ENCODE measurements around the gene SIAH3. TPM values are rescaled to one million over a fixed set of nuclear protein-coding genes. Genes with fewer than 3 reads are reported as not detected.

SIAH3 gene
- total RNA-seq, 1 donor from 2014 or later = 0.05 TPM

GRCh38 chr13:45823583-45823982 lies 28.0 kb downstream of the SIAH3 start:
- no peaks in the 10 kb centered on the region for H3K9me3 Mint-ChIP-seq
- intact Hi-C loops (cut with micrococcal nuclease) = no loop called here

GRCh38 chr13:45821811-45822210 lies 29.7 kb downstream of the SIAH3 start:
- no peak for DNase-seq
- no peak overlapping the region for H3K27ac Mint-ChIP-seq
- no peaks in the 10 kb centered on the region for H3K27me3 Mint-ChIP-seq
- intact Hi-C loops (cut with micrococcal nuclease) = no loop called here
- H3K36me3 Mint-ChIP-seq (ENCODE audit: low read depth) = no peaks in the 10 kb centered on the region
- H3K4me1 Mint-ChIP-seq = no peaks in the 10 kb centered on the region
- H3K9me3 Mint-ChIP-seq = no peaks in the 10 kb centered on the region
- no peak overlapping the region for H3K4me3 Mint-ChIP-seq

More at GRCh38 chr13:45823583-45823982, 28.0 kb downstream of the SIAH3 start:
- DNase-seq = no peak
- H3K36me3 Mint-ChIP-seq (ENCODE audit: low read depth) = no peaks in the 10 kb centered on the region
- H3K4me3 Mint-ChIP-seq = no peak overlapping the region
- H3K27me3 Mint-ChIP-seq = no peaks in the 10 kb centered on the region
- no peak overlapping the region for H3K27ac Mint-ChIP-seq
- no peaks in the 10 kb centered on the region for H3K4me1 Mint-ChIP-seq

- H3K36me3 Mint-ChIP-seq (ENCODE audit: low read depth) = no peaks in the 10 kb centered on the region
- H3K4me3 Mint-ChIP-seq = no peak overlapping the region
- H3K4me1 Mint-ChIP-seq = no peaks in the 10 kb centered on the region
- H3K27ac Mint-ChIP-seq = no peak overlapping the region
- intact Hi-C loops (cut with micrococcal nuclease) = no loop called here
- no peak for DNase-seq
- no peaks in the 10 kb centered on the region for H3K9me3 Mint-ChIP-seq
- no peaks in the 10 kb centered on the region for H3K27me3 Mint-ChIP-seq
These were observed 31.3 kb downstream of the SIAH3 start for GRCh38 chr13:45820106-45820838.

GRCh38 chr13:45817833-45818232 lies 33.7 kb downstream of the SIAH3 start:
- H3K36me3 Mint-ChIP-seq (ENCODE audit: low read depth) = no peaks in the 10 kb centered on the region
- H3K9me3 Mint-ChIP-seq = no peaks in the 10 kb centered on the region
- H3K4me1 Mint-ChIP-seq = no peaks in the 10 kb centered on the region
- H3K27ac Mint-ChIP-seq = no peak overlapping the region
- no peak for DNase-seq
- no peaks in the 10 kb centered on the region for H3K27me3 Mint-ChIP-seq
- no peak overlapping the region for H3K4me3 Mint-ChIP-seq
- intact Hi-C loops (cut with micrococcal nuclease) = no loop called here

- intact Hi-C loops (cut with micrococcal nuclease) = no loop called here
- DNase-seq = no peak
- H3K27me3 Mint-ChIP-seq = no peaks in the 10 kb centered on the region
- H3K4me1 Mint-ChIP-seq = no peaks in the 10 kb centered on the region
- H3K36me3 Mint-ChIP-seq (ENCODE audit: low read depth) = no peaks in the 10 kb centered on the region
- no peaks in the 10 kb centered on the region for H3K9me3 Mint-ChIP-seq
- H3K4me3 Mint-ChIP-seq = no peak overlapping the region
- H3K27ac Mint-ChIP-seq = no peak overlapping the region
These were observed 35.1 kb downstream of the SIAH3 start for GRCh38 chr13:45816427-45816826.

GRCh38 chr13:45812695-45813372 lies 38.7 kb downstream of the SIAH3 start:
- Mint-ChIP-seq H3K36me3 (ENCODE audit: low read depth) (no peaks in the 10 kb centered on the region), H3K9me3 (no peaks in the 10 kb centered on the region), H3K27ac (no peak overlapping the region), H3K4me1 (peaks cover 4% of the 10 kb centered on the region), H3K27me3 (no peaks in the 10 kb centered on the region), H3K4me3 (no peak overlapping the region)
- DNase-seq = no peak
- intact Hi-C loops (cut with micrococcal nuclease) = no loop called here

- intact Hi-C loops (cut with micrococcal nuclease) = no loop called here
- Mint-ChIP-seq H3K36me3 (ENCODE audit: low read depth) (no peaks in the 10 kb centered on the region), H3K9me3 (no peaks in the 10 kb centered on the region), H3K4me1 (peaks cover 4% of the 10 kb centered on the region), H3K27ac (no peak overlapping the region), H3K4me3 (no peak overlapping the region), H3K27me3 (no peaks in the 10 kb centered on the region)
- DNase-seq = no peak
These were observed 39.5 kb downstream of the SIAH3 start for GRCh38 chr13:45811891-45812694.

- no peak overlapping the region for H3K4me3 Mint-ChIP-seq
- H3K4me1 Mint-ChIP-seq = peaks cover 4% of the 10 kb centered on the region
- intact Hi-C loops (cut with micrococcal nuclease) = loop anchor here (10.0 kb wide), 1 partner anchor 515 kb away; no protein-coding TSS in a partner anchor
- no peaks in the 10 kb centered on the region for H3K9me3 Mint-ChIP-seq
- no peaks in the 10 kb centered on the region for H3K36me3 Mint-ChIP-seq (ENCODE audit: low read depth)
- H3K27ac Mint-ChIP-seq = no peak overlapping the region
- H3K27me3 Mint-ChIP-seq = peaks cover 4% of the 10 kb centered on the region
- peak; percentile 61 for DNase-seq
These were observed 41.7 kb downstream of the SIAH3 start for GRCh38 chr13:45809801-45810394.

GRCh38 chr13:45808925-45809324 lies 42.6 kb downstream of the SIAH3 start:
- intact Hi-C loops (cut with micrococcal nuclease) = loop anchor here (10.0 kb wide), 1 partner anchor 516 kb away; no protein-coding TSS in a partner anchor
- Mint-ChIP-seq H3K9me3 (no peaks in the 10 kb centered on the region), H3K4me1 (peaks cover 4% of the 10 kb centered on the region), H3K4me3 (no peak overlapping the region), H3K27me3 (peaks cover 4% of the 10 kb centered on the region), H3K36me3 (ENCODE audit: low read depth) (no peaks in the 10 kb centered on the region), H3K27ac (no peak overlapping the region)
- DNase-seq = no peak

GRCh38 chr13:45807520-45808099 lies 43.9 kb downstream of the SIAH3 start:
- no peak overlapping the region for H3K27ac Mint-ChIP-seq
- H3K36me3 Mint-ChIP-seq (ENCODE audit: low read depth) = no peaks in the 10 kb centered on the region
- peak; percentile 67 for DNase-seq
- H3K4me3 Mint-ChIP-seq = no peak overlapping the region
- peaks cover 4% of the 10 kb centered on the region for H3K4me1 Mint-ChIP-seq
- H3K9me3 Mint-ChIP-seq = no peaks in the 10 kb centered on the region
- intact Hi-C loops (cut with micrococcal nuclease) = loop anchor here (10.0 kb wide), 1 partner anchor 517 kb away; no protein-coding TSS in a partner anchor
- peaks cover 4% of the 10 kb centered on the region for H3K27me3 Mint-ChIP-seq

- no peaks in the 10 kb centered on the region for H3K27me3 Mint-ChIP-seq
- no peak for DNase-seq
- H3K36me3 Mint-ChIP-seq (ENCODE audit: low read depth) = no peaks in the 10 kb centered on the region
- no peaks in the 10 kb centered on the region for H3K4me1 Mint-ChIP-seq
- H3K4me3 Mint-ChIP-seq = no peak overlapping the region
- H3K27ac Mint-ChIP-seq = no peak overlapping the region
- intact Hi-C loops (cut with micrococcal nuclease) = loop anchor here (10.0 kb wide), 1 partner anchor 524 kb away; no protein-coding TSS in a partner anchor
- H3K9me3 Mint-ChIP-seq = no peaks in the 10 kb centered on the region
These were observed 51.1 kb downstream of the SIAH3 start for GRCh38 chr13:45800485-45800884.

GRCh38 chr13:45799451-45799850 lies 52.1 kb downstream of the SIAH3 start:
- no peaks in the 10 kb centered on the region for H3K27me3 Mint-ChIP-seq
- H3K36me3 Mint-ChIP-seq (ENCODE audit: low read depth) = no peaks in the 10 kb centered on the region
- H3K27ac Mint-ChIP-seq = no peak overlapping the region
- H3K4me3 Mint-ChIP-seq = no peak overlapping the region
- H3K9me3 Mint-ChIP-seq = no peaks in the 10 kb centered on the region
- intact Hi-C loops (cut with micrococcal nuclease) = no loop called here
- DNase-seq = no peak
- H3K4me1 Mint-ChIP-seq = no peaks in the 10 kb centered on the region

GRCh38 chr13:45798851-45799250 lies 52.7 kb downstream of the SIAH3 start:
- H3K9me3 Mint-ChIP-seq = no peaks in the 10 kb centered on the region
- H3K36me3 Mint-ChIP-seq (ENCODE audit: low read depth) = no peaks in the 10 kb centered on the region
- no peaks in the 10 kb centered on the region for H3K27me3 Mint-ChIP-seq

More at GRCh38 chr13:45798851-45799250, 52.7 kb downstream of the SIAH3 start:
- no peak overlapping the region for H3K4me3 Mint-ChIP-seq
- H3K4me1 Mint-ChIP-seq = no peaks in the 10 kb centered on the region
- DNase-seq = no peak
- H3K27ac Mint-ChIP-seq = no peak overlapping the region
- intact Hi-C loops (cut with micrococcal nuclease) = no loop called here

All from activated CD4-positive, alpha-beta T cell treated with anti-CD3 and anti-CD28 coated beads, Interleukin-2, amount 10 ng/mL, durations not matched to agents 24 days and 14 days (primary cell).